ENCODE results near the gene NEK7. TPM values are rescaled to one million over a fixed set of nuclear protein-coding genes. Genes with fewer than 3 reads are reported as not detected.

Gene NEK7
- 10.8 to 18.0 TPM (median 16.1 TPM) in 5 replicates for total RNA-seq (2022; extraction: Qiagen RNA extraction)

DNA sequence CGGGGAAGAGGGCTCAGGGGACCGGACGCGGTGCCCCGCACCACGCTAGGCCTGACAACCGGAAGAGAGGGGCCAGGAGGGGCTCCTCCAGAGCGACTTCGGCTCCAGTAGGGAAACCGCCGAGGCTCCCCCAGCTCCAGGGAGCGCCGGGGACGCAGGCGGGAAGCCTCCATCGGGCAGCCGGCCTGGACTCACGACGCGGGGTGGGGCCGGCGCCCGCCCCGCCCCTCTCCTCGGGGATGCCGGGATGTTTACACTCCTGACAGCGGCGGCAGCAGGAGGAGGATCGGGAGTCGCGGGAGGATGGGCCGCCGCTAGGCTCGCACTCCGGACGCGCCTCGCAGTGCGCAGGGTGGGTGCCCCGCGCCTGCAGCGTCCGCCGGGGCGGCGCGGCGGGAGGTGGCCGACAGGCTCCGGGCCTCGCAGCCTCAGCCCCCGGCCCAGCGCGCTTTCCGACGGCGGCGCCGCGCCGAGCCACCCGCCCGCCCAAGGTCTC is at the start of gene NEK7:
Gene NEK7, plus strand, starts transcription at position 254 of the 496 bp plus-strand sequence. CDS start 75,583 bp downstream, outside the sequence.

Other genes starting within 250 kb of the NEK7 start
- gene LHX9, start 239.6 kb upstream of the NEK7 start, total RNA-seq (2022; extraction: Qiagen RNA extraction): 0.07 to 0.15 TPM (median 0.09 TPM) in 5 replicates

Data from A549 treated with Mapracorat at 1 μM for 4 hours (cell line).